Hematopoietic multipotent progenitor cell (in vitro differentiated cells): ENCODE results near the gene ATP8A2. TPM values are rescaled to one million over a fixed set of nuclear protein-coding genes. Genes with fewer than 3 reads are reported as not detected.
"Not testable (repeated sequence)": the region's sequence is repeated elsewhere in the genome, so short reads cannot be mapped to it uniquely, and the experiment has no call there.

Experiments used
- DNase-seq, 3 donors: peaks; one replicate each; pipeline ENCODE4 v3.0.0-alpha.2; 2011 to 2015; ENCODE audit warnings: low read depth in 2 of 3, low spot score in 2 of 3
- total RNA-seq: library from RNA; depleted of rRNA; stranded (reverse); fragments of >200 nt; gene quantifications from one replicate; pipeline ENCODE4 v1.2.3, GENCODE V29; 2012

Gene ATP8A2
- total RNA-seq, 1 donor = under 0.01 TPM

- DNase-seq = peak in 1 of 3 donors; percentile 6
Measured at GRCh38 chr13:26050568-26051230, 678.9 kb downstream of the ATP8A2 start.

- no peak for DNase-seq
Measured at GRCh38 chr13:26051231-26051656, 679.5 kb downstream of the ATP8A2 start.

GRCh38 chr13:26051657-26052311 is 680.0 kb downstream of the ATP8A2 start, which contains the start of gene SHISA2:
TSS of gene SHISA2 (minus strand) at chr13:26052016. CDS start at chr13:26050975, 1,041 bp downstream.
- DNase-seq = peak in 2 of 3 donors; percentile 41 to 50

GRCh38 chr13:26052337-26052736 is 680.6 kb downstream of the ATP8A2 start:
- no peak for DNase-seq

- DNase-seq = no peak
Measured at GRCh38 chr13:26053418-26053980, 681.7 kb downstream of the ATP8A2 start.

- DNase-seq = no peak
Measured at GRCh38 chr13:26054896-26055295, 683.1 kb downstream of the ATP8A2 start.

GRCh38 chr13:26058704-26059103 is 686.9 kb downstream of the ATP8A2 start:
- DNase-seq = no peak

- no peak for DNase-seq
Measured at GRCh38 chr13:26060357-26060756, 688.6 kb downstream of the ATP8A2 start.

- no peak for DNase-seq
Measured at GRCh38 chr13:26061256-26061655, 689.5 kb downstream of the ATP8A2 start.

GRCh38 chr13:26061947-26062346 is 690.2 kb downstream of the ATP8A2 start:
- no peak for DNase-seq

- peak in 2 of 3 donors; percentile 38 to 75 for DNase-seq
Measured at GRCh38 chr13:26062853-26063444, 691.2 kb downstream of the ATP8A2 start.

GRCh38 chr13:26066492-26066891 is 694.7 kb downstream of the ATP8A2 start:
- DNase-seq = not testable (repeated sequence)

- DNase-seq = no peak
Measured at GRCh38 chr13:26067601-26068000, 695.8 kb downstream of the ATP8A2 start.

- not testable (repeated sequence) for DNase-seq
Measured at GRCh38 chr13:26068372-26068771, 696.6 kb downstream of the ATP8A2 start.

GRCh38 chr13:26069642-26070041 is 697.9 kb downstream of the ATP8A2 start:
- not testable (repeated sequence) for DNase-seq

- DNase-seq = no peak
Measured at GRCh38 chr13:26071691-26072090, 699.9 kb downstream of the ATP8A2 start.

- DNase-seq = not testable (repeated sequence)
Measured at GRCh38 chr13:26072335-26072734, 700.6 kb downstream of the ATP8A2 start.

GRCh38 chr13:26074706-26075105 is 702.9 kb downstream of the ATP8A2 start:
- no peak for DNase-seq
